Measurements from ENCODE around the gene B3GAT3. TPM values are rescaled to one million over a fixed set of nuclear protein-coding genes. Genes with fewer than 3 reads are reported as not detected.

The B3GAT3 gene
- total RNA-seq, 1 donor from 2014 or later: 32.8 TPM

GRCh38 chr11:62599069-62599696 lies 22.6 kb downstream of the B3GAT3 start:
- Mint-ChIP-seq H3K4me3 (ENCODE audit: unreplicated experiment) (peak overlapping the region; percentile 97), H3K27ac (ENCODE audit: unreplicated experiment) (peak overlapping the region; percentile 81), H3K4me1 (ENCODE audit: unreplicated experiment) (peaks cover 46% of the 10 kb centered on the region), H3K9me3 (ENCODE audit: unreplicated experiment) (no peaks in the 10 kb centered on the region), H3K36me3 (ENCODE audit: low read depth, unreplicated experiment) (peaks cover 68% of the 10 kb centered on the region), H3K27me3 (ENCODE audit: unreplicated experiment) (peaks cover 21% of the 10 kb centered on the region)
- TF ChIP-seq, protein P1, sequence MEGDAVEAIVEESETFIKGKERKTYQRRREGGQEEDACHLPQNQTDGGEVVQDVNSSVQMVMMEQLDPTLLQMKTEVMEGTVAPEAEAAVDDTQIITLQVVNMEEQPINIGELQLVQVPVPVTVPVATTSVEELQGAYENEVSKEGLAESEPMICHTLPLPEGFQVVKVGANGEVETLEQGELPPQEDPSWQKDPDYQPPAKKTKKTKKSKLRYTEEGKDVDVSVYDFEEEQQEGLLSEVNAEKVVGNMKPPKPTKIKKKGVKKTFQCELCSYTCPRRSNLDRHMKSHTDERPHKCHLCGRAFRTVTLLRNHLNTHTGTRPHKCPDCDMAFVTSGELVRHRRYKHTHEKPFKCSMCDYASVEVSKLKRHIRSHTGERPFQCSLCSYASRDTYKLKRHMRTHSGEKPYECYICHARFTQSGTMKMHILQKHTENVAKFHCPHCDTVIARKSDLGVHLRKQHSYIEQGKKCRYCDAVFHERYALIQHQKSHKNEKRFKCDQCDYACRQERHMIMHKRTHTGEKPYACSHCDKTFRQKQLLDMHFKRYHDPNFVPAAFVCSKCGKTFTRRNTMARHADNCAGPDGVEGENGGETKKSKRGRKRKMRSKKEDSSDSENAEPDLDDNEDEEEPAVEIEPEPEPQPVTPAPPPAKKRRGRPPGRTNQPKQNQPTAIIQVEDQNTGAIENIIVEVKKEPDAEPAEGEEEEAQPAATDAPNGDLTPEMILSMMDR (IDR thresholded peaks at IDR 0.05; ENCODE audit: unreplicated experiment): no peak
- DNase-seq (ENCODE audit: low spot score): peak; percentile 78

DNA sequence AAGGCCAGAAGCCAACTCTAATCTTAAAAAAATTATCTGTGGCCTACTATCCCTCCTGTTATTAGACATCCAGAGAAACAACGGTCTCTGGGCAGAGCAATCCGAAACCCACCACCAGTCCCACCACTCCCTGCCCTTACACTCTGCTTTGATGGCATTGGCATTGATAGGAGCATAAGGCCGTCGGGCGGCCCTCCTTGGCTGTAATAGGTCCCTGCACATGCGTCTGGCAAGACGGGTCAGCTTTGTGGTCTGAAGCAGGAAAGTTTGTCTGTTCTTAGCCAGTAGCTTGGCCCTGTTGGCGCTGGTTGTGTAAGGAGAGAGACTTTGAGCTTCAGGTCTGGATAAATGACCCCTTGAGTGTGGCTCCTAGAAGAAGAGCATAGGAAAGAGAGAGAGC lies 26.7 kb downstream of the B3GAT3 start:
- Mint-ChIP-seq H3K36me3 (ENCODE audit: low read depth, unreplicated experiment) (peaks cover 63% of the 10 kb centered on the region), H3K4me3 (ENCODE audit: unreplicated experiment) (no peak overlapping the region), H3K4me1 (ENCODE audit: unreplicated experiment) (peaks cover 40% of the 10 kb centered on the region)

DNA sequence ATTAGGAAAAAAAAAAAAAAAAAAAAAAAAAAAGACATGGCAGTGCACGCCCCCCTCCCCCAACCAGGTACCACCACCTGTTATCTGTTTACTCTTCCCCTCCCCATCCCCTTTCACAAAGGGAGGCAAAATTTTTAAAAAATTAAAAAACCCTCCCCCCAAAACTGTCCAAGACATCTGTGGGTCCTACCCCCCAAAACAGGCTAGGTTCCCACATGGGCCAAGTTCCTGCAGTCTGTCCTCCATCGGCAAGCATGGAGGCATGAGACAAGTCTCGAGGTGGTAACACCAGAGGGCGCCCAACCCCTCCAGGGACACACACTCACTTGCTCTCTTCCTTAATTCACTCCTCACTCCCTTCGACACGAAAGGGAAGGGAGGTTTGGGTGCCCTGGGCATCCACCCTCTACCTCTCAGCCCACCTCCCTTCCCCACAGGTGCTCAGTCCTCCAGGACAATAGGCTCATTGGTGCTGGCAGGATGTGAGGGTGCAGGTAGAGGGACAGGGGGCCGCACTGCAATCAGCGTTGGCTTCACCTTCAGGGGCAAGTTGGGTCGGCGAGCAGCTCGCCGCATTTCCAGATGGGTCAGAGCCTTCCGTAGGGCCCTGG lies 28.2 kb downstream of the B3GAT3 start:
- DNase-seq (ENCODE audit: low spot score): peak; percentile 81
- TF ChIP-seq, protein P1 (IDR thresholded peaks at IDR 0.05; ENCODE audit: unreplicated experiment): no peak
- peak overlapping the region; percentile 78 for H3K4me3 Mint-ChIP-seq (ENCODE audit: unreplicated experiment)
- peaks cover 28% of the 10 kb centered on the region for H3K4me1 Mint-ChIP-seq (ENCODE audit: unreplicated experiment)
- H3K36me3 Mint-ChIP-seq (ENCODE audit: low read depth, unreplicated experiment): peaks cover 47% of the 10 kb centered on the region
- H3K27me3 Mint-ChIP-seq (ENCODE audit: unreplicated experiment): peaks cover 8% of the 10 kb centered on the region
- H3K27ac Mint-ChIP-seq (ENCODE audit: unreplicated experiment): no peak overlapping the region
- no peaks in the 10 kb centered on the region for H3K9me3 Mint-ChIP-seq (ENCODE audit: unreplicated experiment)

More for the DNA sequence above, 26.7 kb downstream of the B3GAT3 start:
- TF ChIP-seq, protein P1 (IDR thresholded peaks at IDR 0.05; ENCODE audit: unreplicated experiment): no peak
- Mint-ChIP-seq H3K27ac (ENCODE audit: unreplicated experiment) (no peak overlapping the region), H3K27me3 (ENCODE audit: unreplicated experiment) (peaks cover 11% of the 10 kb centered on the region), H3K9me3 (ENCODE audit: unreplicated experiment) (no peaks in the 10 kb centered on the region)
- DNase-seq (ENCODE audit: low spot score): no peak

- Mint-ChIP-seq H3K27ac (ENCODE audit: unreplicated experiment) (peak overlapping the region; percentile 44), H3K4me1 (ENCODE audit: unreplicated experiment) (peaks cover 24% of the 10 kb centered on the region), H3K9me3 (ENCODE audit: unreplicated experiment) (no peaks in the 10 kb centered on the region), H3K27me3 (ENCODE audit: unreplicated experiment) (peaks cover 8% of the 10 kb centered on the region), H3K36me3 (ENCODE audit: low read depth, unreplicated experiment) (peaks cover 41% of the 10 kb centered on the region), H3K4me3 (ENCODE audit: unreplicated experiment) (peak overlapping the region; percentile 90)
- TF ChIP-seq, protein P1 (IDR thresholded peaks at IDR 0.05; ENCODE audit: unreplicated experiment): no peak
- DNase-seq (ENCODE audit: low spot score): no peak
Observed at GRCh38 chr11:62592989-62593421, 28.8 kb downstream of the B3GAT3 start.
